GM21529 (cell line): Measurements from ENCODE around the gene TSEN54.
"Not testable (repeated sequence)": the region's sequence is repeated elsewhere in the genome, so short reads cannot be mapped to it uniquely, and the experiment has no call there.

Experiments used
- ATAC-seq: cut with Tn5 transposase; IDR thresholded peaks from one replicate; pipeline ENCODE4 v1.9.1; 2021; ENCODE audit not compliant: unreplicated experiment

The TSEN54 gene

DNA sequence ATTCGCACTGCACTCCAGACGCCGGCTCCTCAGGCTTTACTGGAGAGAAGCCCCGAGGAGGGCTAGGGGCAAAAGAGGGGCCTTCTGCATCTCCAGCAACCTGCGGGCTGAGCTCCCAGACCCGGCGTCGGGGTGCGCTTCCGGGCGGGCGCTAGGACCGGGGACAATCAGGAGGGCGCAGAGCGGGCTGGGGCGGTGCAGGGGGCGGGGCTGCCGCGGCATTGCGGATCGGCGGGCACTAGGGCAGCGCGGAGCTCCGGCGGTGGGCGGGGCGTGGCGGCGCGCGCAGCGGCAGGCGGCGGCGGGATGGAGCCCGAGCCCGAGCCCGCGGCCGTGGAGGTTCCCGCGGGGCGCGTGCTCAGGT is at the start of gene TSEN54:
Gene TSEN54 (plus strand): TSS at position 274 of the 364 bp plus-strand sequence. CDS start 33 bp downstream, at position 307.
- ATAC-seq = peak; percentile 71

- no peak for ATAC-seq
These were observed 48.0 kb upstream of the TSEN54 start for GRCh38 chr17:75468291-75468754.

- no peak for ATAC-seq
These were observed 47.5 kb upstream of the TSEN54 start for GRCh38 chr17:75468779-75469373.

DNA sequence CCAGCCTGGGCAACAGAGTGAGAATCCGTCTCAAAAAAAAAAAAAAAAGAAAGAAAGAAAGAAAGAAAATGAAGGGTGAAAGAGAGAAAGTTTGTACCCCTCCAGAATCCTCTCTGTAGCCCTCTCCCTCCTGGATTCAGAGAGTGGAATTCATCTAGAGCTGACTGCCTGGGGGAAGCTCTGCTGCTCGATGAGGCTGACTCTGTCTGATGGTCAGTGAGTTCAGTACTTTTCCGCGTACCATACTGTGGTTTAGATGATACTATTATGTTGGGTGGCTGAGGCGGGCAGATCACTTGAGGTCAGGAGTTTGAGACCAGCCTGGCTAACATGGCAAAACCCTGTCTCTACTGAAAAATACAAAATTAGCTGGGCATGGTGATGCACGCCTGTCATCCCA is 45.1 kb upstream of the TSEN54 start:
- ATAC-seq = no peak

GRCh38 chr17:75472119-75472518 is 44.2 kb upstream of the TSEN54 start:
- no peak for ATAC-seq

GRCh38 chr17:75473246-75473645 is 43.1 kb upstream of the TSEN54 start:
- ATAC-seq = no peak

GRCh38 chr17:75474736-75475135 is 41.6 kb upstream of the TSEN54 start:
- no peak for ATAC-seq

DNA sequence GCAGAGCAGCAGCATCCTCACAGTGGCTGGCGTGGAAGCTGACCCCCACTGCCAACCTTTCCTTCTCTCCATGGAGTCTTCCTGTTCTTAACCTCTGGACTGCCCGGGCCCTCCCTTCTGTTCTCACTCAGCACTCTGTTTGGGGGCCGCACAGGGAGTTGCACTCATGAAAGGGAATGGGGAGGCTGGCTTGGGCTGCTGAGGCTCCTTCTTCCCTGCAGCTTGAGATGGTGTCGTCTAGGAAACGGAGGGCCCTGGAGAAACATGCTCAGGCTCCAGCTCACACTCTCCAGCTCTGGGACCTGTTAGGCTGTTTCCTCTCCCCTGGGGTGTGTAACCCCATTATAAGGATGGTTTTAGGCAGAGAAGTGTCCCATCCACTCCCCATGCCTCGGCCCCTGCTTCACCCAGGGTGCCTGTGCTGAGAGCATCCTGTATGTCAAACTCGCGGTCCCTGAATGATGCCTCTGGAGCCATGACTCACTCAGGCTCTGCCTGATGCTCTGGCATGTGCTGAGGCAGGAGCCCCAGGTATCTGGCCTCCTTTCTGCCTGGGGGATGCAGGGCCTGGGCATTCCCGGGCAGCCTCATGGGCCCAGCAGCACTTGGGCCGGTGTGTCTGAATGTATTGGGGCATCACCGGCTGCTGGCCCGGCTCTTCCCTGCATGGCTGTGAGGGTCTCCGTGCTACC is 41.0 kb upstream of the TSEN54 start:
- ATAC-seq = no peak

DNA sequence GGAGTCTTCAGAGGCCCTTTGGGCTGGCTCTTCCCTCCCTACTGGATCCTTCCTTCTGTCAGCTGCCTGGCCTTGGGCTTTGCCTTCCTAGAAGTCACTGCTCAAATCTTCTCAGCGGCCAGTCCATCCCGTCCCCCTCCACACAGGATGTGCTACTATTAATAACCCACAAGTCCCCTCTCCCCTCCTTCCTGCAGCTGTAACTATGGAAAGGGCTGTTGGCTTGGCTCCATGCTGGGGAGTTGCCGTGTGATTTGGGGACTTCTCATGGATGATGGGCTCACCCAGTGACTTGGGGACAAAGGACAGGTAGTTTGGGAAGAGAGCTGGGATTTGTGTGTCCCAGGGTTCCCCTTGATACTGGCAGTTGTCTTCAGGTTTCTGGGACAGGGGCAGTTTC is 40.5 kb upstream of the TSEN54 start:
- ATAC-seq = no peak

- no peak for ATAC-seq
These were observed 40.1 kb upstream of the TSEN54 start for GRCh38 chr17:75476271-75476671.

DNA sequence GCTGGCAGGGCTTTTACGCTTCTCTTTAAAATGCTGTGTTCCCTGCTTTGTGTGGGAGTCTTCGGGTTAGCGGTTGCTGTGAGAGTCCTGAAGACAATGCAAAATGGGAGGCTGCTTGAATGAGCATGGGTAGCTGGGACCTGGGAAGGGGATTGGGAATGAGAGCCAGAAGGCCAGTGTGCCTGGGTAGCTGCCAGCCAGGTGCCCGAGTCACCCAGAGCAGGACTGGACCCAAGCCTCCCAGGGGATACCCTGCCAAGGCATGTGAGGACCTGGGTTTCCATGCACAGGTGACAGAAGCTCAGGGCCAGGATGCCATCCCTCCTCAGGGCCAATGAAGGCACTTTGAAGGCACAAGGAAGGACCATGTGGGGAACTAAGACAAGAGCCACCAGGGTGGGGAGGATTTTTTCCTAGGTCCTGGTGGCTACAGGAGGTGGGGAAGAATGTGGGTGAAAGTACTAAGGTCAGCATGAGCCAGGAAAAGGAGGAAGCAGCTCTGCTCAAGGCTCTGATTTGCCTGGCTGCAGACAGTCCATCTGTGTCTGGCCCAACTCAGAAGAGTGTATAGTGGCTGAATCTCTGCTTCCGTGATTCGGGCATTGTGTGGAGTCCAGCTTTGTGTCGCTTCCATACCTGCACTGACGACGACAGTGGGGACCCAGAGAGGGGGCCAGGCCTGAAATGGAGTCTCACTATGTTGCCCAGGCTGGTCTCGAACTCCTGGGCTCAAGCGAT is 39.4 kb upstream of the TSEN54 start:
- ATAC-seq = no peak

GRCh38 chr17:75477490-75477862 is 38.9 kb upstream of the TSEN54 start:
- ATAC-seq = not testable (repeated sequence)

DNA sequence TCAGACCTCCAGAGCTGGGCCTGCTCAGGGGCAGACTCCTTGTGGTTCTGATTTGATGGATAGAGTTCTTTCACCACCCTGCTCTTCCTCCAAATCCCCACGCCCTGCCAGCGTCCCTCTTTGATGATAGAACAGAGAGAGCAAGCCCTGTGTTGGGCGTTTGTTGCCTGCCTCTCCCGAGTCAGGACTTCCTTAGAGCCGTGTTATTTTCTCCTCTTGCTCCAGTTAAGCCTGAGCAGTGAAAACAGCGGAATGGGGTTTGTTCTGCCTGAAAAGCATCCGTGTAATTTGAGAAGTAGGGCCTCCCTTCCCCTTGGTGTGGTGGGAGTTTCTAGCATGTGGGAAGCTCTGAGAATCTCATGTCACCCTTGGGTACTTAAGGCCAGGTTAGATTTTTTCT is 37.8 kb upstream of the TSEN54 start:
- ATAC-seq = no peak

- ATAC-seq = no peak
These were observed 36.0 kb upstream of the TSEN54 start for GRCh38 chr17:75480281-75480680.

DNA sequence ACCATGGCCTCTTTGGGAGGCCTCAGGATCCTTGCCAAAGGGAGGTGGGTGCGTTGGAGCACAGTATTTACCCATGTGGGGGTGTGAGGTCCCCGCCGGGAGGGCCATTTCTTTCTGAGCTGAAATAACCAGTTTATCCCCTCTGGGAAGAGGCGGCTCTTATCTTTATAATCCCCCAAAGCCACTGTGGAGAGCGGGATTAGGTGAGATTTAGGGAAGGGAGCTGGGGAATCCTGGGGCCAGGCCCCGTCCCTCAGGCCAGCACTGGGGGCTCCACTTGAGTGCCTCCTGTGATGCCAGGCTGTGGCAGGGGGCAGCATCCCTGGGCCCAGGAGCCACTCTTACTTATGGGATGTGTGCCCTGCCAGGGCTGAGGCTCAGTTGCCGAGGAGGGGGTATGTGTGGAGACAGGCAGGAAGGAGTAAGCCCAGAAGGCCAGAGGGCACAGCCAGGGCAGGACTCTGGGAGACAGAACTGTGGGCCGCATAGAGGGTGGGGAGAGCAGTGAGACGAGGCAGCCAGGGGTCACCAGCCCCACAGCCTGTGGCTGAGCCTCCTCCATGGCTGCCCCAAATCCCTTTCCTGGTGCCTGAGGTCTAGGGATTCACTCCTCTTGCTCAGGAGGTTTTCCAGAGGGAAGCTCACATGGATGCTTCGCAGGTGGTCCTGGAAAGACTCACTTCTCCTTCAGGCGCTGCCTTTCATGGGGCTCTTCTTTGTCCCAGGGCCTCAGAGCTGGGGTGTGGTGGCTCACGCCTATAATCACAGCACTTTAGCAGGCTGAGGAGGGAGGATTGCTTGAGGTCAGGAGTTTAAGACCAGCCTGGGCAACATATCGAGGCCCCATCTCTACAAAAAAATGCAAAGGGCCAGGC is 34.9 kb upstream of the TSEN54 start:
- no peak for ATAC-seq

DNA sequence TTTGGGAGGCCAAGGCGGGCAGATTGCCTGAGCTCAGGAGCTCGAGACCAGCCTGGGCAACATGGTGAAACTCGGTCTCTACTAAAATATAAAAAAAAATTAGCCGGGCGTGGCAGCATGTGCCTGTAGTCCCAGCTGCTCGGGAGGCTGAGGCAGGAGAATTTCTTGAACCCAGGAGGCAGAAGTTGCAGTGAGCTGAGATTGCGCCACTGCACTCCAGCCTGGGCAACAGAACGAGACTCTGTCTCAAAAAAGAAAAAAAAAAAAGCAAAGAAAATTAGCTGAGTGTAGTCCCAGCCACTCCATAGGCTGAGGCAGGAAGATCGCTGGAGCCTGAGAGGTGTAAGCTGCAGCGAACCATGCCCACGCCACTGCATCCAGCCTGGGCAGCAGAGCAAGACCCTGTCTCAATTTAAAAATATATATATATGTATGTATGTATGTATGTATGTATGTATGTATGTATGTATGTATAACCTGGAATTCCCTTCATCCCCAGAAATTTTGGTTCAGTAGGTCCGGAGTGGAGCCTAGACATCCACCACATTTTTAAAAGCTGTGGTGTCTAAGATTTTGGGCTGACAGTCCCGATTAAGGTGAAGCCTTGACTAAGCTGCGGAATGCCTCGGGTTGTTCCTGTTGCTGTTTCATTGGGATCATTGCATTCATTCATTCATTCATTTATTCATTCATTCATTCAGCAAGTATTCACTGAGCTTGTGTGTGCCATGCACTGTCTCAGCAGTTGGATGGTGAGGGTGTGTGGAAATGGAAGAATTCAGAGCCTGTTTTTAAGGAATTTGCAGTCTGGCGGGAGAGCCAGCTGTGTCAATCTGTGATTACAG is 34.0 kb upstream of the TSEN54 start:
- no peak for ATAC-seq

DNA sequence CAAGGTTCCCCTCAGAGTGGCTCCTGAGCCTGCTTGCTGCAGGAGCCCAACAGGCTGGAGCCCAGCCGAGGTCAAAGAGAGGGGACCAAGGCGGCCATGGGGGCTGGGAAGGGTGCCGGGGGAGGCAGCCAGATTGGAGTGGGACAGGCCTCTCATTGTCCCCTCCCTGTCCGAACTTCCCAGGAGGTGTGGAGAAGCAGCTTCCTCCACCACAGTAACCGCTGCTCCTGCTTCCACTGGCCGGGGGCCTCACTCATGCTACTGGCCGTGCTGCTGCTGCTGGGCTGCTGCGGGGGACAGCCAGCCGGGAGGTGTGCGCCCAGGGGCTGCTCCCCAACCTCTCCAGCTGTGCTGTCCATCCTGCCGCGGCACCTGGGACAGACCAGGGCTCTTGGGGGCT is 30.6 kb upstream of the TSEN54 start:
- ATAC-seq = no peak

DNA sequence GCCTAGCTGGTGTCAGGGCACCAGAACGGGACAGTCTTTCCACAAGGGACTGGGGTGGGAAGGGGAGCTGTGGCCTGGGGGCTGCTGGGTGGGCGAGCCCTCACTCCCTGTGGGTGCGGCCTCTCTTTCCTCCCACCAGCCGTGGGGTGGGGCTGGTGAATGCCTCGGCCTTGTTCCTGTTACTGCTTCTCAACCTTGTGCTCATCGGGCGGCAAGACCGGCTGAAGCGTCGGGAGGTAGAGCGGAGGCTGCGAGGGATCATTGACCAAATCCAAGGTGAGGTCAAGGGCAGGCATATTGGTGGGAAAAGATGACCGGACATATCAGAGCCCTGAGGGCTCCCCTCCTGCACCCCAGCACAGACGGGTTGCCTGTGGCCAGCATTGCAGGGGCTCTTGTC is 30.2 kb upstream of the TSEN54 start:
- ATAC-seq = no peak

- no peak for ATAC-seq
These were observed 29.4 kb upstream of the TSEN54 start for GRCh38 chr17:75486951-75487350.

DNA sequence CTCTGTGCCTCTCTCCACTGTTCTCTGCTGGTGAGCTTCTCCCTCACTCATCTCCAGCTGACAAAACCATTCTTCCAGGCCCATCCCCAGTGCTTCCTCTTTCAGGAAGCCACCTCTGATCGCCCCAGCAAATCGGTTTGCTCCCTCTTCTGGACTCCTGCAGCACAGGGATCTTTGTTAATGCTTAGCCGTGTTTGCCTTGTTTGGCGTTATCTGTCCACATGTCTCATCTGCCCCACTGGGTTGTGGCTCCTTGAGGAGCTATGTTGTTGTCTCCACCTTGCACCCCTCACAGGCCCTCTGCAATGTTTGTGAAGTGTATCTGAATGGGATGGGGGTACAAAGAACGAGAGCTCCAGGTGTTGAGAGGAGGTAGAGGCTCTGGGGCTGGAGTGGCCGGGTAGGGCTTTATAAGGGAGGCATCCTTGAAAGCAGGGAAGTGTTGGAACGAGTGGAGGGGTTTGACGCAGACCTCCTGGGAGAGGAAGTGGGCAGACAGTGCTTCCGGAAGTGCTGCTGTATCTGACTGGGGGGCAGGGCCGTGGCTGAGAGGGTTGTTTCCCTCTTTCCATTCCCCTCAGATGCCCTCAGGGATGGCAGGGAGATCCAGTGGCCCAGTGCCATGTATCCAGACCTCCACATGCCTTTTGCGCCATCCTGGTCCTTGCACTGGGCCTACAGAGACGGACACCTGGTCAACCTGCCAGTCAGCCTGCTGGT is 28.8 kb upstream of the TSEN54 start:
- ATAC-seq = no peak
